ENCODE data around the gene CADM2.

CADM2 gene

GRCh38 chr3:85862893-85863455 is 904.2 kb downstream of the CADM2 start:
- Histone ChIP-seq H3K36me3 (ENCODE audit: control insufficient read depth, insufficient read depth, low read length) (no peaks in the 10 kb centered on the region), H3K27me3 (replicated peaks; ENCODE audit: control insufficient read depth, insufficient read depth, low read length, poor library complexity, severe bottlenecking) (no peaks in the 10 kb centered on the region), H3K9me3 (ENCODE audit: control insufficient read depth, low read length) (no peaks in the 10 kb centered on the region), H3K4me1 (ENCODE audit: control insufficient read depth, insufficient read depth, low read length, poor library complexity, severe bottlenecking) (no peaks in the 10 kb centered on the region), H3K27ac (ENCODE audit: insufficient read depth, low read length, poor library complexity, severe bottlenecking) (no peak overlapping the region), H3K4me3 (ENCODE audit: insufficient read depth, low read depth, low read length, poor library complexity, severe bottlenecking) (no peak overlapping the region)
- DNase-seq: no peak

GRCh38 chr3:85864896-85865295 is 906.1 kb downstream of the CADM2 start:
- no peaks in the 10 kb centered on the region for H3K4me1 ChIP-seq (ENCODE audit: control insufficient read depth, insufficient read depth, low read length, poor library complexity, severe bottlenecking)
- no peaks in the 10 kb centered on the region for H3K36me3 ChIP-seq (ENCODE audit: control insufficient read depth, insufficient read depth, low read length)
- DNase-seq: no peak
- H3K27me3 ChIP-seq (replicated peaks; ENCODE audit: control insufficient read depth, insufficient read depth, low read length, poor library complexity, severe bottlenecking): no peaks in the 10 kb centered on the region
- H3K27ac ChIP-seq (ENCODE audit: insufficient read depth, low read length, poor library complexity, severe bottlenecking): no peak overlapping the region
- no peak overlapping the region for H3K4me3 ChIP-seq (ENCODE audit: insufficient read depth, low read depth, low read length, poor library complexity, severe bottlenecking)
- H3K9me3 ChIP-seq (ENCODE audit: control insufficient read depth, low read length): no peaks in the 10 kb centered on the region

- H3K4me3 ChIP-seq (ENCODE audit: insufficient read depth, low read depth, low read length, poor library complexity, severe bottlenecking): no peak overlapping the region
- no peaks in the 10 kb centered on the region for H3K27me3 ChIP-seq (replicated peaks; ENCODE audit: control insufficient read depth, insufficient read depth, low read length, poor library complexity, severe bottlenecking)
- no peaks in the 10 kb centered on the region for H3K9me3 ChIP-seq (ENCODE audit: control insufficient read depth, low read length)
- H3K36me3 ChIP-seq (ENCODE audit: control insufficient read depth, insufficient read depth, low read length): no peaks in the 10 kb centered on the region
- H3K27ac ChIP-seq (ENCODE audit: insufficient read depth, low read length, poor library complexity, severe bottlenecking): no peak overlapping the region
- no peak for DNase-seq
- H3K4me1 ChIP-seq (ENCODE audit: control insufficient read depth, insufficient read depth, low read length, poor library complexity, severe bottlenecking): no peaks in the 10 kb centered on the region
Measured at GRCh38 chr3:85867072-85867471, 908.3 kb downstream of the CADM2 start.

- no peaks in the 10 kb centered on the region for H3K4me1 ChIP-seq (ENCODE audit: control insufficient read depth, insufficient read depth, low read length, poor library complexity, severe bottlenecking)
- H3K27ac ChIP-seq (ENCODE audit: insufficient read depth, low read length, poor library complexity, severe bottlenecking): no peak overlapping the region
- DNase-seq: no peak
- H3K9me3 ChIP-seq (ENCODE audit: control insufficient read depth, low read length): no peaks in the 10 kb centered on the region
- H3K27me3 ChIP-seq (replicated peaks; ENCODE audit: control insufficient read depth, insufficient read depth, low read length, poor library complexity, severe bottlenecking): no peaks in the 10 kb centered on the region
- no peaks in the 10 kb centered on the region for H3K36me3 ChIP-seq (ENCODE audit: control insufficient read depth, insufficient read depth, low read length)
- no peak overlapping the region for H3K4me3 ChIP-seq (ENCODE audit: insufficient read depth, low read depth, low read length, poor library complexity, severe bottlenecking)
Measured at GRCh38 chr3:85875589-85875988, 916.8 kb downstream of the CADM2 start.

GRCh38 chr3:85877631-85878030 is 918.8 kb downstream of the CADM2 start:
- no peak overlapping the region for H3K4me3 ChIP-seq (ENCODE audit: insufficient read depth, low read depth, low read length, poor library complexity, severe bottlenecking)
- H3K27me3 ChIP-seq (replicated peaks; ENCODE audit: control insufficient read depth, insufficient read depth, low read length, poor library complexity, severe bottlenecking): no peaks in the 10 kb centered on the region
- no peaks in the 10 kb centered on the region for H3K9me3 ChIP-seq (ENCODE audit: control insufficient read depth, low read length)
- no peak for DNase-seq
- H3K27ac ChIP-seq (ENCODE audit: insufficient read depth, low read length, poor library complexity, severe bottlenecking): no peak overlapping the region
- no peaks in the 10 kb centered on the region for H3K4me1 ChIP-seq (ENCODE audit: control insufficient read depth, insufficient read depth, low read length, poor library complexity, severe bottlenecking)
- no peaks in the 10 kb centered on the region for H3K36me3 ChIP-seq (ENCODE audit: control insufficient read depth, insufficient read depth, low read length)

- H3K27ac ChIP-seq (ENCODE audit: insufficient read depth, low read length, poor library complexity, severe bottlenecking): no peak overlapping the region
- no peaks in the 10 kb centered on the region for H3K9me3 ChIP-seq (ENCODE audit: control insufficient read depth, low read length)
- no peaks in the 10 kb centered on the region for H3K36me3 ChIP-seq (ENCODE audit: control insufficient read depth, insufficient read depth, low read length)
- no peaks in the 10 kb centered on the region for H3K27me3 ChIP-seq (replicated peaks; ENCODE audit: control insufficient read depth, insufficient read depth, low read length, poor library complexity, severe bottlenecking)
- H3K4me1 ChIP-seq (ENCODE audit: control insufficient read depth, insufficient read depth, low read length, poor library complexity, severe bottlenecking): no peaks in the 10 kb centered on the region
- DNase-seq: no peak
- no peak overlapping the region for H3K4me3 ChIP-seq (ENCODE audit: insufficient read depth, low read depth, low read length, poor library complexity, severe bottlenecking)
Measured at GRCh38 chr3:85881833-85882393, 923.1 kb downstream of the CADM2 start.

- DNase-seq: no peak
- no peaks in the 10 kb centered on the region for H3K27me3 ChIP-seq (replicated peaks; ENCODE audit: control insufficient read depth, insufficient read depth, low read length, poor library complexity, severe bottlenecking)
- no peak overlapping the region for H3K4me3 ChIP-seq (ENCODE audit: insufficient read depth, low read depth, low read length, poor library complexity, severe bottlenecking)
- no peaks in the 10 kb centered on the region for H3K4me1 ChIP-seq (ENCODE audit: control insufficient read depth, insufficient read depth, low read length, poor library complexity, severe bottlenecking)
- no peaks in the 10 kb centered on the region for H3K36me3 ChIP-seq (ENCODE audit: control insufficient read depth, insufficient read depth, low read length)
- no peaks in the 10 kb centered on the region for H3K9me3 ChIP-seq (ENCODE audit: control insufficient read depth, low read length)
- no peak overlapping the region for H3K27ac ChIP-seq (ENCODE audit: insufficient read depth, low read length, poor library complexity, severe bottlenecking)
Measured at GRCh38 chr3:85890043-85890555, 931.3 kb downstream of the CADM2 start.

GRCh38 chr3:85903434-85903833 is 944.6 kb downstream of the CADM2 start:
- Histone ChIP-seq H3K36me3 (ENCODE audit: control insufficient read depth, insufficient read depth, low read length) (no peaks in the 10 kb centered on the region), H3K27ac (ENCODE audit: insufficient read depth, low read length, poor library complexity, severe bottlenecking) (no peak overlapping the region), H3K9me3 (ENCODE audit: control insufficient read depth, low read length) (no peaks in the 10 kb centered on the region), H3K27me3 (replicated peaks; ENCODE audit: control insufficient read depth, insufficient read depth, low read length, poor library complexity, severe bottlenecking) (no peaks in the 10 kb centered on the region), H3K4me1 (ENCODE audit: control insufficient read depth, insufficient read depth, low read length, poor library complexity, severe bottlenecking) (no peaks in the 10 kb centered on the region), H3K4me3 (ENCODE audit: insufficient read depth, low read depth, low read length, poor library complexity, severe bottlenecking) (no peak overlapping the region)
- no peak for DNase-seq

GRCh38 chr3:85912980-85913379 is 954.2 kb downstream of the CADM2 start:
- no peaks in the 10 kb centered on the region for H3K36me3 ChIP-seq (ENCODE audit: control insufficient read depth, insufficient read depth, low read length)
- H3K9me3 ChIP-seq (ENCODE audit: control insufficient read depth, low read length): no peaks in the 10 kb centered on the region
- DNase-seq: no peak
- no peak overlapping the region for H3K27ac ChIP-seq (ENCODE audit: insufficient read depth, low read length, poor library complexity, severe bottlenecking)
- no peak overlapping the region for H3K4me3 ChIP-seq (ENCODE audit: insufficient read depth, low read depth, low read length, poor library complexity, severe bottlenecking)
- no peaks in the 10 kb centered on the region for H3K4me1 ChIP-seq (ENCODE audit: control insufficient read depth, insufficient read depth, low read length, poor library complexity, severe bottlenecking)
- no peaks in the 10 kb centered on the region for H3K27me3 ChIP-seq (replicated peaks; ENCODE audit: control insufficient read depth, insufficient read depth, low read length, poor library complexity, severe bottlenecking)

- no peaks in the 10 kb centered on the region for H3K9me3 ChIP-seq (ENCODE audit: control insufficient read depth, low read length)
- no peaks in the 10 kb centered on the region for H3K4me1 ChIP-seq (ENCODE audit: control insufficient read depth, insufficient read depth, low read length, poor library complexity, severe bottlenecking)
- H3K27me3 ChIP-seq (replicated peaks; ENCODE audit: control insufficient read depth, insufficient read depth, low read length, poor library complexity, severe bottlenecking): no peaks in the 10 kb centered on the region
- DNase-seq: no peak
- no peak overlapping the region for H3K27ac ChIP-seq (ENCODE audit: insufficient read depth, low read length, poor library complexity, severe bottlenecking)
- H3K36me3 ChIP-seq (ENCODE audit: control insufficient read depth, insufficient read depth, low read length): no peaks in the 10 kb centered on the region
- no peak overlapping the region for H3K4me3 ChIP-seq (ENCODE audit: insufficient read depth, low read depth, low read length, poor library complexity, severe bottlenecking)
Measured at GRCh38 chr3:85922374-85922773, 963.6 kb downstream of the CADM2 start.
